ENCODE data around the gene OR10Z1. TPM values are rescaled to one million over a fixed set of nuclear protein-coding genes. Genes with fewer than 3 reads are reported as not detected.

Gene OR10Z1
- total RNA-seq, 2 experiments from 2014 or later = not detected

Other genes with a start within 250 kb of the OR10Z1 start
- not detected for gene OR10T2, start 205.8 kb upstream of the OR10Z1 start, total RNA-seq
- gene OR10K2, start 179.0 kb upstream of the OR10Z1 start, total RNA-seq = not detected
- gene OR10K1, start 143.4 kb upstream of the OR10Z1 start, total RNA-seq = not detected
- not detected for gene OR10R2, start 133.0 kb upstream of the OR10Z1 start, total RNA-seq
- gene OR6Y1, start 50.9 kb upstream of the OR10Z1 start, total RNA-seq = not detected
- not detected for gene OR6P1, start 34.7 kb upstream of the OR10Z1 start, total RNA-seq
- gene OR10X1, start 25.4 kb upstream of the OR10Z1 start, total RNA-seq = not detected
- not detected for gene SPTA1, start 81.4 kb downstream of the OR10Z1 start, total RNA-seq
- not detected for gene OR6K2, start 95.4 kb downstream of the OR10Z1 start, total RNA-seq
- not detected for gene OR6K3, start 115.5 kb downstream of the OR10Z1 start, total RNA-seq
- gene OR6K6, start 149.5 kb downstream of the OR10Z1 start, total RNA-seq = not detected
- not detected for gene OR6N1, start 166.9 kb downstream of the OR10Z1 start, total RNA-seq
- not detected for gene OR6N2, start 175.9 kb downstream of the OR10Z1 start, total RNA-seq
- not detected for gene MNDA, start 226.1 kb downstream of the OR10Z1 start, total RNA-seq

Measured in activated CD8-positive, alpha-beta memory T cell treated with anti-CD3 and anti-CD28 coated beads for 36 hours (primary cell).